Right atrium auricular region (tissue), 2 donors: ENCODE measurements around the gene TRUB2. TPM values are rescaled to one million over a fixed set of nuclear protein-coding genes. Genes with fewer than 3 reads are reported as not detected.

Experiments used
- DNase-seq: peaks from one replicate; pipeline ENCODE4 v3.0.0-alpha.2; 2019; ENCODE audit warnings: low spot score
- H3K27ac ChIP-seq, 2 donors: fragments of 200-600 bp; sonication (generic); 1 replicate in 1 of 2; 2 replicates in 1 of 2; pipeline ENCODE4 v1.5.1; 2016 to 2019
- H3K27me3 ChIP-seq, 2 donors: fragments of 200-600 bp; sonication (generic); one replicate each; pipeline versions ENCODE4 v1.5.1 to v1.6.0; 2017 to 2019
- H3K36me3 ChIP-seq: fragments of 200-600 bp; sonication (generic); one replicate; pipeline ENCODE4 v1.5.1; 2016
- H3K4me1 ChIP-seq, 2 donors: fragments of 200-600 bp; sonication (generic); one replicate each; pipeline versions ENCODE4 v1.5.1 to v1.6.0; 2017 to 2019
- H3K4me3 ChIP-seq, 2 donors: fragments of 200-600 bp; sonication (generic); 1 replicate in 1 of 2; 2 replicates in 1 of 2; pipeline ENCODE4 v1.5.1; 2017 to 2019; ENCODE audit warnings: mild to moderate bottlenecking in 1 of 2, moderate library complexity in 1 of 2
- H3K9me3 ChIP-seq, 2 donors: fragments of 200-600 bp; sonication (generic); one replicate each; pipeline ENCODE4 v1.5.1; 2019
- total RNA-seq, 2 donors: library from RNA; depleted of rRNA; stranded (reverse); fragments of >200 nt; gene quantifications; one replicate each; pipeline ENCODE4 v1.1.0, GENCODE V29; 2016
- TF ChIP-seq, protein P1 (sequence below), 2 donors: fragments of 200-600 bp; sonication (generic); IDR thresholded peaks; one replicate each; pipeline ENCODE4 v1.5.1; 2019; ENCODE audit warnings: antibody characterized with exemption in 2 of 2

TRUB2 gene
- total RNA-seq, 2 donors from 2014 or later = 9.3 to 10.2 TPM

DNA sequence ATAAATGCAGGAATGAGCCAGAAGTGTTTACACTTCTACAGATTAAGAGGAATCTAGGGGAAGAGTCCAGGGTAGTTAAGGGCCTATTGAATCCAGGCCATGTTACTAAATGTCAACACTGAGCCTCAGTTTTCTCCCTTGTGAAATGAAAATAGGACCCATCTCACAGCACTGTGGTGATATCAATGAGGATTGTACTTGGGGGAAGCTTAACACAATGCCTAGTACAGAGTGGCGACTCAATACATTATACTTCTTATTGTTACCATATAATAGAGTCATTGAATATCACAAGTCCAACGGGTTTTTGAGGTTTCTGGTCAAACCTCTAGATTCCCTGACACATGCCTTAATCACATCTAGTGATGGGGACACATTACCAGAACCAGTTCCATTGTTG, 4.6 kb downstream of the TRUB2 start:
- no peak for DNase-seq
- Histone ChIP-seq H3K27ac (no peak overlapping the region), H3K36me3 (peaks cover 42% of the 10 kb centered on the region), H3K4me3 (no peak overlapping the region), H3K4me1 (peaks cover 0 to 9% of the 10 kb centered on the region in 2 donors), H3K9me3 (no peaks in the 10 kb centered on the region), H3K27me3 (no peaks in the 10 kb centered on the region)
- TF ChIP-seq, protein P1, sequence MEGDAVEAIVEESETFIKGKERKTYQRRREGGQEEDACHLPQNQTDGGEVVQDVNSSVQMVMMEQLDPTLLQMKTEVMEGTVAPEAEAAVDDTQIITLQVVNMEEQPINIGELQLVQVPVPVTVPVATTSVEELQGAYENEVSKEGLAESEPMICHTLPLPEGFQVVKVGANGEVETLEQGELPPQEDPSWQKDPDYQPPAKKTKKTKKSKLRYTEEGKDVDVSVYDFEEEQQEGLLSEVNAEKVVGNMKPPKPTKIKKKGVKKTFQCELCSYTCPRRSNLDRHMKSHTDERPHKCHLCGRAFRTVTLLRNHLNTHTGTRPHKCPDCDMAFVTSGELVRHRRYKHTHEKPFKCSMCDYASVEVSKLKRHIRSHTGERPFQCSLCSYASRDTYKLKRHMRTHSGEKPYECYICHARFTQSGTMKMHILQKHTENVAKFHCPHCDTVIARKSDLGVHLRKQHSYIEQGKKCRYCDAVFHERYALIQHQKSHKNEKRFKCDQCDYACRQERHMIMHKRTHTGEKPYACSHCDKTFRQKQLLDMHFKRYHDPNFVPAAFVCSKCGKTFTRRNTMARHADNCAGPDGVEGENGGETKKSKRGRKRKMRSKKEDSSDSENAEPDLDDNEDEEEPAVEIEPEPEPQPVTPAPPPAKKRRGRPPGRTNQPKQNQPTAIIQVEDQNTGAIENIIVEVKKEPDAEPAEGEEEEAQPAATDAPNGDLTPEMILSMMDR (IDR thresholded peaks at IDR 0.05) = no peak

DNA sequence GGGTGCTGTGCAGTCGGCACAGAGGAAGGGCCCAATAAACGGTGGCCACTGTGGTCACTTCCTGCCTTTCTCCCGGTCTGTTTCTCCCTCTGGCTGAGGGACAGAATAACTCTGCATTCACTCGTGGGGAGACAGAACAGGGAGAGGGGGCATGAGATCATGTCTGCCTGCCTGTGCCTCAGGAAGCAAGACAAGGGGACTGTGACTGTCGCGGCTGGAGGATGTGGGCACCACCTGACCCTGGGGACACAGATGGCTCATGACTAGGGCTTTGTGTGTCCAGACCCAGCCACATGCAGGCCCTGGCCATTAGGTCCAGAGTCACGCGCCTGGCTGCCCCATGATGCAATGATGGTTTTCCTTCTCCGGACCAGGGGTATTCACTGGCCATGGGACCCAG, 5.8 kb downstream of the TRUB2 start:
- Histone ChIP-seq H3K9me3 (no peaks in the 10 kb centered on the region), H3K27me3 (no peaks in the 10 kb centered on the region), H3K27ac (no peak overlapping the region), H3K4me3 (no peak overlapping the region), H3K36me3 (peaks cover 42% of the 10 kb centered on the region), H3K4me1 (peaks cover 0 to 4% of the 10 kb centered on the region in 2 donors)
- no peak for DNase-seq
- TF ChIP-seq, protein P1 (IDR thresholded peaks at IDR 0.05) = no peak

- Histone ChIP-seq H3K36me3 (peaks cover 51% of the 10 kb centered on the region), H3K27me3 (no peaks in the 10 kb centered on the region), H3K27ac (no peak overlapping the region), H3K4me3 (no peak overlapping the region), H3K4me1 (peaks cover 0 to 6% of the 10 kb centered on the region in 2 donors), H3K9me3 (no peaks in the 10 kb centered on the region)
- no peak for DNase-seq
- TF ChIP-seq, protein P1 (IDR thresholded peaks at IDR 0.05) = no peak
These were observed 7.5 kb downstream of the TRUB2 start for GRCh38 chr9:128314697-128315096.

- peaks cover 33% of the 10 kb centered on the region for H3K36me3 ChIP-seq
- no peak for DNase-seq
These were observed 11.8 kb downstream of the TRUB2 start for GRCh38 chr9:128310461-128310860.

GRCh38 chr9:128309551-128309950, 12.7 kb downstream of the TRUB2 start:
- Histone ChIP-seq H3K27me3 (no peaks in the 10 kb centered on the region), H3K27ac (no peak overlapping the region), H3K4me1 (peaks cover 0 to 6% of the 10 kb centered on the region in 2 donors), H3K4me3 (no peak overlapping the region), H3K9me3 (no peaks in the 10 kb centered on the region), H3K36me3 (peaks cover 27% of the 10 kb centered on the region)
- no peak for DNase-seq
- TF ChIP-seq, protein P1 (IDR thresholded peaks at IDR 0.05) = no peak

More at GRCh38 chr9:128310461-128310860, 11.8 kb downstream of the TRUB2 start:
- no peaks in the 10 kb centered on the region for H3K27me3 ChIP-seq
- no peaks in the 10 kb centered on the region for H3K9me3 ChIP-seq
- no peak overlapping the region for H3K4me3 ChIP-seq
- H3K4me1 ChIP-seq = peaks cover 0 to 6% of the 10 kb centered on the region in 2 donors
- TF ChIP-seq, protein P1 (IDR thresholded peaks at IDR 0.05) = no peak
- H3K27ac ChIP-seq = peak overlapping the region; percentile 37 to 51

DNA sequence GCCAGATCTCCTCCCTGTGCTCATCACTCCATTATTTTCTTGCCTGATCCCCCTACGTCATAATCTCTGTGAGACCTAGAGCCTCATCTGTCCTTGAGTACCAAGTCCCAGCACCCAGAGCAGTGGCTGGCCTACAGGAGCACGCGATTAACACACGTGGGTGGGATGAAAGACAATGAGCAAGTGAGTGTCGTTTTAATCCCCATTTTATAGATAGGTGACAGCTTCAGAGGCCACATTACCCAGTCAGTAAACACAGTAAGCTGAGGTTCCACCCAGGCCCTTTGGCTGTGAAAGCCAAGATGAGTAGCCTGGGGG, 17.3 kb downstream of the TRUB2 start:
- TF ChIP-seq, protein P1 (IDR thresholded peaks at IDR 0.05) = no peak
- Histone ChIP-seq H3K4me3 (no peak overlapping the region), H3K36me3 (peaks cover 8% of the 10 kb centered on the region)

More for the DNA sequence above, 17.3 kb downstream of the TRUB2 start:
- Histone ChIP-seq H3K27me3 (no peaks in the 10 kb centered on the region), H3K4me1 (no peaks in the 10 kb centered on the region), H3K27ac (no peak overlapping the region), H3K9me3 (no peaks in the 10 kb centered on the region)
- DNase-seq = no peak
